Hepatocyte (in vitro differentiated cells): ENCODE data around the gene SMPD2. TPM values are rescaled to one million over a fixed set of nuclear protein-coding genes. Genes with fewer than 3 reads are reported as not detected.
A peak's percentile ranks its signal among the peaks of the same experiment; 100 is the strongest.

ENCODE experiments used
- DNase-seq: peaks from one replicate; pipeline ENCODE4 v3.0.0-alpha.2; 2016; ENCODE audit warnings: low spot score
- H2AFZ ChIP-seq: fragments of 200-600 bp; sonication (generic); 2 replicates; pipeline ENCODE4 v1.6.0; 2016; ENCODE audit warnings: antibody characterized with exemption, mild to moderate bottlenecking
- H3K27ac ChIP-seq: fragments of 200-600 bp; sonication (generic); 2 replicates; pipeline ENCODE4 v1.5.1; 2016; ENCODE audit warnings: mild to moderate bottlenecking
- H3K27me3 ChIP-seq: fragments of 200-600 bp; sonication (generic); 2 replicates; pipeline ENCODE4 v1.6.1; 2016
- H3K36me3 ChIP-seq: fragments of 200-600 bp; sonication (generic); replicated peaks from 2 replicates; pipeline ENCODE4 v1.5.1; 2016; ENCODE audit warnings: low read depth; ENCODE audit not compliant: insufficient read depth
- H3K4me1 ChIP-seq: fragments of 200-600 bp; sonication (generic); 2 replicates; pipeline ENCODE4 v1.5.1; 2016; ENCODE audit warnings: mild to moderate bottlenecking, moderate library complexity; ENCODE audit not compliant: insufficient read depth
- H3K4me2 ChIP-seq: fragments of 200-600 bp; sonication (generic); 2 replicates; pipeline ENCODE4 v1.6.0; 2016
- H3K4me3 ChIP-seq: fragments of 200-600 bp; sonication (generic); 2 replicates; pipeline ENCODE4 v1.5.1; 2016; ENCODE audit warnings: mild to moderate bottlenecking
- H3K79me2 ChIP-seq: fragments of 200-600 bp; sonication (generic); 2 replicates; pipeline ENCODE4 v1.6.0; 2017; ENCODE audit warnings: mild to moderate bottlenecking
- H3K9me2 ChIP-seq: fragments of 200-600 bp; sonication (generic); replicated peaks from 2 replicates; pipeline ENCODE4 v1.6.0; 2017; ENCODE audit warnings: mild to moderate bottlenecking; ENCODE audit not compliant: insufficient read depth
- H3K9me3 ChIP-seq: fragments of 200-600 bp; sonication (generic); 2 replicates; pipeline ENCODE4 v1.5.1; 2016; ENCODE audit warnings: low read depth, mild to moderate bottlenecking
- H4K20me1 ChIP-seq: fragments of 200-600 bp; sonication (generic); 2 replicates; pipeline ENCODE4 v1.6.0; 2016; ENCODE audit warnings: mild to moderate bottlenecking; ENCODE audit not compliant: insufficient read depth, poor library complexity, severe bottlenecking
- EZH2 ChIP-seq: fragments of 200-600 bp; sonication (generic); IDR thresholded peaks from 2 replicates; pipeline ENCODE4 v1.6.1; 2016; ENCODE audit warnings: antibody characterized with exemption, mild to moderate bottlenecking, borderline replicate concordance
- EZH2phosphoT487 ChIP-seq: fragments of 200-600 bp; sonication (generic); IDR thresholded peaks from one replicate; pipeline ENCODE4 v1.6.1; 2018; ENCODE audit warnings: antibody characterized with exemption, mild to moderate bottlenecking, low read depth, moderate library complexity; ENCODE audit not compliant: unreplicated experiment, severe bottlenecking
- WGBS: methylation state at CpG from one replicate; pipeline ENCODE4 v1.1.6; 2016; ENCODE audit warnings: low lambda C conversion rate; ENCODE audit errors: missing lambda C conversion rate; 5-methylcytosine and 5-hydroxymethylcytosine counted together
- polyA plus RNA-seq: library from polyadenylated mRNA; unstranded; fragments of >200 nt; fragmentation: Nextera tagmentation; extraction: Ambion mirVana; gene quantifications from 2 replicates; pipeline ENCODE4 v1.2.1, GENCODE V29; 2016
- total RNA-seq: library from RNA; depleted of rRNA; stranded (reverse); fragments of >200 nt; gene quantifications from 2 replicates; pipeline ENCODE4 v1.2.3, GENCODE V29; 2014
- TF ChIP-seq, protein P1 (sequence below): fragments of 200-600 bp; sonication (generic); IDR thresholded peaks from 2 replicates; pipeline ENCODE4 v1.5.1; 2016; ENCODE audit warnings: antibody characterized with exemption, mild to moderate bottlenecking; ENCODE audit not compliant: poor library complexity

SMPD2 gene
- total and polyA plus RNA-seq, 2 experiments from 2014 or later = 9.3 to 19.2 TPM

DNA sequence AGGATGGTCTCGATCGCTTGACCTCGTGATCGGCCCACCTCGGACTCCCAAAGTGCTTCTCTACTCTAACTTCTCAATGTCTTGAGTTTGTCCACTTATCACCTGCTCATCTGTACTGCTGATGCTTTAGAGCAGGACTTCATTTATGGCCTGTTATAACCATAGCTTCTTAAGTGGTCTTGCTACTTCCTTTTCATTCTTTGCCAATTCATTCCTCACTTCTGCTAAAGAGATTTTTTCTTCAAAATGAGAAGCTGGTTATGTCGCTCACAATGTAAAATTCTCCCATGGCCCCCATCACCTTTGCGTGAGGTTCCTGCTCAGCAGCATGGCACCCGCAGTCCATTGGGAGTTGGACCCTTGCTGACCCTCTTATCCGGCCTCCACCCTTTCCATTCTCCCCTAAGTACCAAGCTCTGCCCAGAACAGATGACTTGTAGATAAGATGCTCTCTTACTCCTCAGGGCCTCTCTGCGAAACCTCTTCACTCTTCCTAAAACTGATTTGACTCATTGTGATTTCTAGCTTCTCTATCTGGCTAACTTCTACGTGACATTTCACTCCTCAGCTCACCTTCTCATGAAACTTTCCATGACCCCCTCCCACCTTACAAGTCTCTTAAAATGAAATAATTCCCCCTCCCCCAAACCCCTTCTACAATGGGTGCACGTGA, 44.3 kb upstream of the SMPD2 start:
- Histone ChIP-seq H3K9me3 (no peaks in the 10 kb centered on the region), H3K4me1 (peaks cover 1% of the 10 kb centered on the region), H3K4me2 (no peak overlapping the region), H3K79me2 (no peaks in the 10 kb centered on the region), H3K4me3 (no peak overlapping the region), H3K27me3 (no peaks in the 10 kb centered on the region), H3K36me3 (no peaks in the 10 kb centered on the region), H3K9me2 (no peaks in the 10 kb centered on the region), H2AFZ (no peak overlapping the region), H4K20me1 (no peaks in the 10 kb centered on the region), H3K27ac (no peak overlapping the region)
- DNase-seq = no peak
- WGBS = 92% methylated on average over 12 of the region's 12 CpGs
- TF ChIP-seq EZH2phosphoT487 (no peak), EZH2 (no peak)
- TF ChIP-seq, protein P1, sequence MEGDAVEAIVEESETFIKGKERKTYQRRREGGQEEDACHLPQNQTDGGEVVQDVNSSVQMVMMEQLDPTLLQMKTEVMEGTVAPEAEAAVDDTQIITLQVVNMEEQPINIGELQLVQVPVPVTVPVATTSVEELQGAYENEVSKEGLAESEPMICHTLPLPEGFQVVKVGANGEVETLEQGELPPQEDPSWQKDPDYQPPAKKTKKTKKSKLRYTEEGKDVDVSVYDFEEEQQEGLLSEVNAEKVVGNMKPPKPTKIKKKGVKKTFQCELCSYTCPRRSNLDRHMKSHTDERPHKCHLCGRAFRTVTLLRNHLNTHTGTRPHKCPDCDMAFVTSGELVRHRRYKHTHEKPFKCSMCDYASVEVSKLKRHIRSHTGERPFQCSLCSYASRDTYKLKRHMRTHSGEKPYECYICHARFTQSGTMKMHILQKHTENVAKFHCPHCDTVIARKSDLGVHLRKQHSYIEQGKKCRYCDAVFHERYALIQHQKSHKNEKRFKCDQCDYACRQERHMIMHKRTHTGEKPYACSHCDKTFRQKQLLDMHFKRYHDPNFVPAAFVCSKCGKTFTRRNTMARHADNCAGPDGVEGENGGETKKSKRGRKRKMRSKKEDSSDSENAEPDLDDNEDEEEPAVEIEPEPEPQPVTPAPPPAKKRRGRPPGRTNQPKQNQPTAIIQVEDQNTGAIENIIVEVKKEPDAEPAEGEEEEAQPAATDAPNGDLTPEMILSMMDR = no peak

DNA sequence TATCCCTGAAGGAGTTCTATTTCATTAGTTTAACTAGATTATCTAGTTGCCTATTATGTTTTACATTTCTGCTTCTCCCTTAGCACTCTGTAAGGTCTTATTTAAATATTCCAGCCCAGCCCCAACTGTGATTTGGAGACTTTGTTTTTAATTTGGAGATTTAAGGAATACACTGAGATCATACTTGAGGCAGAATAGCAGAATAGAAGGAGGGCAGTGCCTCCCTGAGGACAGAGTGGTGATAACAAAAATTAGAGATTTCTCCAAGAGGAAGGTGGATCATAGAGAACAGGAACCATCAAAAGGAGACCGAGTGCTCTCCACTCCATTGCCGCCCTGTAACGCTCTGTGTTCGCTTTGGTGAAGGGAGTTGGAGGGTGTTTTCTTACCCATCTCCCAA, 43.5 kb upstream of the SMPD2 start:
- no peak overlapping the region for H3K4me2 ChIP-seq
- no peaks in the 10 kb centered on the region for H4K20me1 ChIP-seq
- 75% methylated on average over 4 of the region's 4 CpGs for WGBS
- H3K27ac ChIP-seq = no peak overlapping the region
- H3K9me2 ChIP-seq = no peaks in the 10 kb centered on the region
- DNase-seq = no peak
- no peaks in the 10 kb centered on the region for H3K27me3 ChIP-seq
- H3K4me3 ChIP-seq = no peak overlapping the region
- H3K4me1 ChIP-seq = no peaks in the 10 kb centered on the region
- H3K79me2 ChIP-seq = no peaks in the 10 kb centered on the region
- H3K9me3 ChIP-seq = no peaks in the 10 kb centered on the region
- no peaks in the 10 kb centered on the region for H3K36me3 ChIP-seq
- TF ChIP-seq EZH2 (no peak), EZH2phosphoT487 (no peak)
- TF ChIP-seq, protein P1 = peak; percentile 35
- no peak overlapping the region for H2AFZ ChIP-seq

DNA sequence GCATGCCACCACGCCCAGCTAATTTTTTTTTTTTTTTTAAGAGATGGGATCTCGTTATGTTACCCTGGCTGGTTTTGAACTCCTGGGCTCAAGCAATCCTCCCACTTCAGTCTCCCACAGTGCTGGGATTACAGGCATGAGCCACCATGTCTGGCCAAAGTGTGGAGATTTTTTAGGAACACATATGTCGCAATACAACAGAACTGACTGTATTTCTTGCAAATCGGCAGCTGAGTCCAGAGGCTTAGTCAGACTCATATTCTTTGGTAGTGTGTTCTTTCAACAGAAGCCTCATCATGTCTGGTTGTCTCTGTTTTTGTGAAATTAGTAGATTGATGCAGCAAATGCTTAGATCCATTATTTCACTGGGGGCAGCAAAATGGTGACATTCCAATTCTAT, 34.3 kb upstream of the SMPD2 start:
- Histone ChIP-seq H4K20me1 (no peaks in the 10 kb centered on the region), H3K79me2 (no peaks in the 10 kb centered on the region), H2AFZ (no peak overlapping the region), H3K4me3 (no peak overlapping the region), H3K27ac (no peak overlapping the region), H3K27me3 (no peaks in the 10 kb centered on the region), H3K9me3 (no peaks in the 10 kb centered on the region), H3K36me3 (no peaks in the 10 kb centered on the region), H3K9me2 (no peaks in the 10 kb centered on the region), H3K4me1 (no peaks in the 10 kb centered on the region), H3K4me2 (no peak overlapping the region)
- no peak for TF ChIP-seq EZH2phosphoT487
- TF ChIP-seq, protein P1 = no peak
- TF ChIP-seq EZH2 = no peak
- 83% methylated on average over 4 of the region's 4 CpGs for WGBS
- DNase-seq = no peak
